Spleen (tissue), 11 donors: ENCODE measurements around the gene SAV1. TPM values are rescaled to one million over a fixed set of nuclear protein-coding genes. Genes with fewer than 3 reads are reported as not detected.

ENCODE experiments used
- DNase-seq: peaks from one replicate; pipeline ENCODE4 v3.0.0-alpha.2; 2020
- H3K27ac ChIP-seq, 8 donors: fragments of 200-600 bp; sonication (generic) in 7 of 8; 1 replicate in 4 of 8; 2 replicates in 4 of 8; pipeline versions ENCODE4 v1.5.0 to v1.8.0; 2016 to 2021; ENCODE audit warnings: inconsistent platforms in 4 of 8, mild to moderate bottlenecking in 4 of 8, moderate library complexity in 1 of 8
- H3K27me3 ChIP-seq, 7 donors: fragments of 200-600 bp; sonication (generic) in 6 of 7; replicated peaks in 1 of 7; 1 replicate in 4 of 7; 2 replicates in 3 of 7; pipeline versions ENCODE4 v1.5.0 to v1.8.0; 2016 to 2021; ENCODE audit warnings: inconsistent platforms in 3 of 7, mild to moderate bottlenecking in 1 of 7
- H3K36me3 ChIP-seq, 6 donors: fragments of 200-600 bp; sonication (generic) in 5 of 6; 1 replicate in 4 of 6; 2 replicates in 2 of 6; pipeline versions ENCODE4 v1.5.0 to v1.8.0; 2016 to 2021; ENCODE audit warnings: inconsistent platforms in 2 of 6
- H3K4me1 ChIP-seq, 6 donors: fragments of 200-600 bp; sonication (generic) in 5 of 6; 1 replicate in 3 of 6; 2 replicates in 3 of 6; pipeline versions ENCODE4 v1.5.0 to v1.8.0; 2016 to 2021; ENCODE audit warnings: inconsistent platforms in 3 of 6
- H3K4me3 ChIP-seq, 8 donors: fragments of 200-600 bp; sonication (generic) in 7 of 8; 1 replicate in 4 of 8; 2 replicates in 4 of 8; pipeline versions ENCODE4 v1.5.0 to v1.8.0; 2016 to 2021; ENCODE audit warnings: inconsistent platforms in 4 of 8, mild to moderate bottlenecking in 4 of 8, moderate library complexity in 2 of 8
- H3K9me3 ChIP-seq, 8 donors: fragments of 200-600 bp; sonication (generic) in 7 of 8; 1 replicate in 4 of 8; 2 replicates in 4 of 8; pipeline versions ENCODE4 v1.5.0 to v1.8.0; 2016 to 2021; ENCODE audit warnings: inconsistent platforms in 4 of 8
- CTCF ChIP-seq, 11 experiments: fragments of 200-600 bp in 7 of 11; fragments of 450-650 bp in 4 of 11; sonication (generic) in 4 of 11; IDR thresholded peaks in 8 of 11; conservative IDR thresholded peaks in 3 of 11; 1 replicate in 7 of 11; 2 replicates in 4 of 11; pipeline versions ENCODE4 v1.4.0 to v1.8.0; 2016 to 2021; ENCODE audit warnings: antibody characterized with exemption in 11 of 11, inconsistent platforms in 4 of 11, mild to moderate bottlenecking in 1 of 11
- POLR2A ChIP-seq, 3 donors: fragments of 450-650 bp; IDR thresholded peaks; one replicate each; pipeline ENCODE4 v1.5.1; 2017; ENCODE audit warnings: antibody characterized with exemption in 3 of 3, mild to moderate bottlenecking in 1 of 3
- POLR2AphosphoS5 ChIP-seq, 3 donors: sonication (generic); formaldehyde crosslinking; IDR thresholded peaks; one replicate each; pipeline ENCODE4 v1.5.1; 2017; ENCODE audit warnings: antibody characterized with exemption in 3 of 3
- WGBS, 5 donors: extraction: QIAGEN DNeasy Blood & Tissue Kit in 3 of 5; methylation state at CpG; one replicate each; pipeline versions ENCODE4 v1.1.5 to v1.1.7; 2013 to 2018; 5-methylcytosine and 5-hydroxymethylcytosine counted together
- intact Hi-C: fragments of 100-400 bp; cut with DNase I; formaldehyde crosslinking; loops from one replicate; pipeline ENCODE4 v1.15.0; 2023; ENCODE audit warnings: low total_unique reads
- polyA plus RNA-seq, 3 donors: library from polyadenylated mRNA; stranded (reverse); fragments of 200-250 nt; gene quantifications; one replicate each; pipeline ENCODE4 v1.2.1, GENCODE V29; 2013
- total RNA-seq, 7 donors: library from RNA; depleted of rRNA in 3 of 7; stranded (reverse); fragments of >200 nt in 3 of 7; fragmentation: NEBNext Ultra II Directional in 4 of 7; extraction: Animal tissue kit (Norgen Biotek cat#: 25700) in 4 of 7; gene quantifications; one replicate each; pipeline versions ENCODE4 v1.1.0 to v1.2.1, GENCODE V29; 2016 to 2021
- donor health status: healthy with polysubstance abuse.
- donor health status: DM: no; HTN: no; CAD: no; lungs with moderate emphysema.
- donor health status: DM: no; HTN: no; CAD: no.
- donor health status: Bipolar disorder and iron deficiency.
- donor health status: healthy.
- donor health status: DM: no; HTN: no; CAD: no.
- donor health status: DM: yes; HTN: yes; CAD: no.

Gene SAV1
- total and polyA plus RNA-seq, 10 donors = 18.7 to 44.9 (median 30.4) TPM

DNA sequence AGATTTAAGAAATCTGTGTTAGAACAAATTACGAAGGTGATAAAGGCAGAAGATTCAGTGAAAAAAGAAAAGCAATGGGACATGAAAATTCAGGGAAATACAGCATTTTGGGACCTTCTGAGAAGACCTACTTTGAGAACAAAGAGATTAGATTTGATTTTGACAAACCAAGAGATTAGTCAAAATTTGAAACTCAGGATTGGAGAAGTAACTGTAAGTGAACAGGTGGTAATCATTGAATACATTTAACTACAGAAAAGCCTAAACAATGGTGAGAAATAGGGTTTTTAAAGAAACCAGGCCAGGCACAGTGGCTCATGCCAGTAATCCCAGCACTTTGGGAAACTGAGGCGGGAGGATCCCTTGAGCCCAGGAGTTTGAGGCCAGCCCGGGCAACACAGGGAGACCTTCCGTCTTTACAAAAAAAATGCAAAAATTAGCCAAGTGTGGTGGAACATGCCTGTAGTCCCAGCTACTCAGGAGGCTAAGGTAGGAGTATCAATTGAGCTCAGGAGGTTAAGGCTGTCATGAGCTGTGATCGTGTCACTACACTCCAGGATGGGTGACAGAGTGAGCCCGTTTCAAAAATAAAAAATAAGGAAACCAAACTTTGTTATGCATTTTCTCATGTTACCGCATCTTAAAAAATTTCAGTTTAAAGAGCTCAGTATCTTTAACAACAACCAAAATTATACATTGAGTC, 8.9 kb upstream of the SAV1 start:
- no peaks in the 10 kb centered on the region for H3K9me3 ChIP-seq
- no peak for DNase-seq
- no peaks in the 10 kb centered on the region for H3K36me3 ChIP-seq
- H3K27ac ChIP-seq = peak overlapping the region in 6 of 8 donors; percentile 42 to 68 (median 48)
- no peaks in the 10 kb centered on the region for H3K27me3 ChIP-seq
- peaks cover 11 to 31% (median 20%) of the 10 kb centered on the region in 6 donors for H3K4me1 ChIP-seq
- TF ChIP-seq POLR2A (IDR thresholded peaks at IDR 0.05) (no peak), POLR2AphosphoS5 (IDR thresholded peaks at IDR 0.05) (no peak), CTCF (IDR thresholded peaks at IDR 0.05 in 8 of 11, conservative IDR thresholded peaks at IDR 0.05 in 3 of 11) (no peak)
- WGBS, 5 donors = 55 to 63% (median 61%) methylated on average over 7 of the region's 7 CpGs
- intact Hi-C loops = no loop called here
- H3K4me3 ChIP-seq = peak overlapping the region in 1 of 8 donors; percentile 24

DNA sequence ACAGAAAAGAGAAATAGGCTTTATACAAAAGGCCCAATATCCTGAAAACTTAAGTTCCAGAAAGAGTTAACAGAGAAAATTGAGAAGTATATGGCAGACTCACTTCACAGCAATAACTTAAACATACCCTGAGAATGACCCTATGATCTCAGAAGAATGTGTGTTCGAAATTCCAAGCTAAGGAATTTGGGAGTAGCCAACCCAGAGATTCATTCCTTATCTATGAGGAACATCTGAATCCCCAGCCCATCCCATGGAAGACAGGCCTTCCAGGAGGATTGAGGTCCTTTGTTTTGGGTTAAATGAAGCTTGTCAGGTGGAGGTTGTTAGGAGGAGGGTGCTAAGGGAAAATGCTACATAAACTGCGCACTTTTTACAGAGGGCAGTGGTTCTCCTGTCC, 7.5 kb upstream of the SAV1 start:
- no peaks in the 10 kb centered on the region for H3K27me3 ChIP-seq
- DNase-seq = no peak
- H3K36me3 ChIP-seq = no peaks in the 10 kb centered on the region
- intact Hi-C loops = no loop called here
- no peak overlapping the region for H3K4me3 ChIP-seq
- TF ChIP-seq POLR2AphosphoS5 (IDR thresholded peaks at IDR 0.05) (no peak), POLR2A (IDR thresholded peaks at IDR 0.05) (no peak), CTCF (IDR thresholded peaks at IDR 0.05 in 8 of 11, conservative IDR thresholded peaks at IDR 0.05 in 3 of 11) (no peak)
- no peaks in the 10 kb centered on the region for H3K9me3 ChIP-seq
- WGBS, 5 donors = 77 to 91% (median 89%) methylated on average over 2 of the region's 2 CpGs
- no peak overlapping the region for H3K27ac ChIP-seq
- H3K4me1 ChIP-seq = peaks cover 11 to 31% (median 20%) of the 10 kb centered on the region in 6 donors

- TF ChIP-seq CTCF (IDR thresholded peaks at IDR 0.05 in 8 of 11, conservative IDR thresholded peaks at IDR 0.05 in 3 of 11) = no peak
- TF ChIP-seq POLR2A (IDR thresholded peaks at IDR 0.05) = no peak
- TF ChIP-seq POLR2AphosphoS5 (IDR thresholded peaks at IDR 0.05) = no peak
- whole genome bisulfite sequencing, 5 donors = 91 to 97% (median 93%) methylated on average over 6 of the region's 6 CpGs
Measured at GRCh38 chr14:50670866-50671256, 2.8 kb upstream of the SAV1 start.

DNA sequence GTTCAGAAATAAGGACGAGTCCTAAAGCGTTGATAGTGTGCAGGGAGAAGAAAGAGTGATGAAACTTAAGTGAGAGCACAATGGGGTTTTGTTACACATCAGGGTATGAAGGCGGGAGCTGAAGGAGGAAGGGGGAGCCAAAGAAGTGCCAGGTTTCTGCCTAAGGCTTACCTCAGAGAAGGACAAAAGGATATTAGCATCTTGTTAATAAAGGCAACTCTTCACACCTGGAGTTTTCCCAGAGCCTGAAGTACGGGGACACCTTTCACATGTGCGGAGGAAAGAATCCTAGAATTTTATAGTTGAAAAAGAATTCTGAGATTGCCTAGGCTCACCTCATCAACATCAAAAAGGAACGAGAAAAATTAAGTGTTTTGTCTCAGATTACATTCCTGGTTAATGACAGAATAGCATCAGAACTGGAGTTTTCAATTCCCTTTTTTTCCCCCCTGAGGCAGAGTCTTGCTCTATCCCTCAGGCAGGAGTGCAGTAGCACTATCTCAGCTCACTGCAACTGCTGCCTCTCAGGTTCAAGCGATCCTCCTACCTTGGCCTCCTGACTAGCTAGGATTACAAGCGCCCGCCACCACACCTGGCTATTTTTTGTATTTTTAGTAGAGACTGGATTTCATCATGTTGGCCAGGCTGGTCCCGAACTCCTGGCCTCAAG, 2.2 kb upstream of the SAV1 start:
- Histone ChIP-seq H3K27ac (no peak overlapping the region), H3K27me3 (no peaks in the 10 kb centered on the region), H3K4me1 (peaks cover 8 to 47% (median 23%) of the 10 kb centered on the region in 6 donors), H3K9me3 (no peaks in the 10 kb centered on the region), H3K36me3 (no peaks in the 10 kb centered on the region), H3K4me3 (no peak overlapping the region)
- WGBS, 5 donors = 89 to 91% (median 90%) methylated on average over 10 of the region's 10 CpGs
- no peak for TF ChIP-seq POLR2AphosphoS5 (IDR thresholded peaks at IDR 0.05)
- no peak for TF ChIP-seq POLR2A (IDR thresholded peaks at IDR 0.05)
- no peak for TF ChIP-seq CTCF (IDR thresholded peaks at IDR 0.05 in 8 of 11, conservative IDR thresholded peaks at IDR 0.05 in 3 of 11)
- intact Hi-C loops = no loop called here
- no peak for DNase-seq

More at GRCh38 chr14:50670866-50671256, 2.8 kb upstream of the SAV1 start:
- Histone ChIP-seq H3K4me1 (peaks cover 7 to 41% (median 20%) of the 10 kb centered on the region in 6 donors), H3K36me3 (no peaks in the 10 kb centered on the region), H3K27ac (no peak overlapping the region), H3K4me3 (no peak overlapping the region), H3K27me3 (no peaks in the 10 kb centered on the region), H3K9me3 (no peaks in the 10 kb centered on the region)
- DNase-seq = no peak
- intact Hi-C loops = no loop called here
